ENCODE measurements around the gene SLC30A4.

DNA sequence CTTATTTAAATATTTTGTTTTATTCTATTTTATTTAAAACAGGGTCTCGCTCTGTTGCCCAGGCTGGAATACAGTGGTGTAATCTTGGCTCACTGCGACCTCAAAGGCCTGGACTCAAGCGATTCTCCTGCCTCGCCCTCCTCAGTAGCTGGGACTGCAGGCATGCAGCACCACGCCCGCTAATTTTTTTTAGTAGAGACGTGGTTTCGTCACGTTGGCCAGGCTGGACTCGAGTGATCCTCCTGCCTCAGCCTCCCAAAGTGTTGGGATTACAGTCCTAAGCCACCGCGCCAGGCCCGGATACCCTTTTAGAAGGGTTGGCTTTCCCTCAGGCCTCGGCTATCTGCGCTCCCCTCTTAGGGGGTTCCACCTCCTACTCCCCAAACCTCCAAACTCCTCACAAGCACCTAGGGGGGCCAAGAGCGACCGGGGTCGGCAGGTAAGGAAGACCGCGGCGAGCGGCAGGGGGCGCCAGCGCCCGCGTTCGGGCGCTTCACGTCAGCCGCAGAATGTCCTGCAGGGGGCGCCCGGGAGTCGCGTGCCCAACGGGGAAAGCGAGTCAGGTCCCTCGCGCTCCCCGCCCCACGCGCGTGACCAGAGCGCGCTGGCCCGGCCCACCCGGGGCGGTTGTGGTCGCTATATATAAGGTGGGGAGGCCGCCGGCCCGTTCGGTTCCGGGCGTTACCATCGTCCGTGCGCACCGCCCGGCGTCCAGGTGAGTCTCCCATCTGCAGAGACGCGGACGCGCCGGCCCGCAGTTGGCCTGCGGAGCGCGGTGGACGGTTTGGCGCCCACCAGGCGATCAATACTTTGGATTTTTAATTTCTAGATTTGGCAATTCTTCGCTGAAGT, 92.4 kb downstream of the SLC30A4 start:
- TF ChIP-seq, protein P1, sequence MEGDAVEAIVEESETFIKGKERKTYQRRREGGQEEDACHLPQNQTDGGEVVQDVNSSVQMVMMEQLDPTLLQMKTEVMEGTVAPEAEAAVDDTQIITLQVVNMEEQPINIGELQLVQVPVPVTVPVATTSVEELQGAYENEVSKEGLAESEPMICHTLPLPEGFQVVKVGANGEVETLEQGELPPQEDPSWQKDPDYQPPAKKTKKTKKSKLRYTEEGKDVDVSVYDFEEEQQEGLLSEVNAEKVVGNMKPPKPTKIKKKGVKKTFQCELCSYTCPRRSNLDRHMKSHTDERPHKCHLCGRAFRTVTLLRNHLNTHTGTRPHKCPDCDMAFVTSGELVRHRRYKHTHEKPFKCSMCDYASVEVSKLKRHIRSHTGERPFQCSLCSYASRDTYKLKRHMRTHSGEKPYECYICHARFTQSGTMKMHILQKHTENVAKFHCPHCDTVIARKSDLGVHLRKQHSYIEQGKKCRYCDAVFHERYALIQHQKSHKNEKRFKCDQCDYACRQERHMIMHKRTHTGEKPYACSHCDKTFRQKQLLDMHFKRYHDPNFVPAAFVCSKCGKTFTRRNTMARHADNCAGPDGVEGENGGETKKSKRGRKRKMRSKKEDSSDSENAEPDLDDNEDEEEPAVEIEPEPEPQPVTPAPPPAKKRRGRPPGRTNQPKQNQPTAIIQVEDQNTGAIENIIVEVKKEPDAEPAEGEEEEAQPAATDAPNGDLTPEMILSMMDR (IDR thresholded peaks at IDR 0.05) = peak; percentile 35 to 68 (median 51)
- TF ChIP-seq EP300 (IDR thresholded peaks at IDR 0.05) = no peak
